Measurements from ENCODE around the gene ZNF282.
"Not testable (repeated sequence)": the region's sequence is repeated elsewhere in the genome, so short reads cannot be mapped to it uniquely, and the experiment has no call there.

ZNF282 gene

DNA sequence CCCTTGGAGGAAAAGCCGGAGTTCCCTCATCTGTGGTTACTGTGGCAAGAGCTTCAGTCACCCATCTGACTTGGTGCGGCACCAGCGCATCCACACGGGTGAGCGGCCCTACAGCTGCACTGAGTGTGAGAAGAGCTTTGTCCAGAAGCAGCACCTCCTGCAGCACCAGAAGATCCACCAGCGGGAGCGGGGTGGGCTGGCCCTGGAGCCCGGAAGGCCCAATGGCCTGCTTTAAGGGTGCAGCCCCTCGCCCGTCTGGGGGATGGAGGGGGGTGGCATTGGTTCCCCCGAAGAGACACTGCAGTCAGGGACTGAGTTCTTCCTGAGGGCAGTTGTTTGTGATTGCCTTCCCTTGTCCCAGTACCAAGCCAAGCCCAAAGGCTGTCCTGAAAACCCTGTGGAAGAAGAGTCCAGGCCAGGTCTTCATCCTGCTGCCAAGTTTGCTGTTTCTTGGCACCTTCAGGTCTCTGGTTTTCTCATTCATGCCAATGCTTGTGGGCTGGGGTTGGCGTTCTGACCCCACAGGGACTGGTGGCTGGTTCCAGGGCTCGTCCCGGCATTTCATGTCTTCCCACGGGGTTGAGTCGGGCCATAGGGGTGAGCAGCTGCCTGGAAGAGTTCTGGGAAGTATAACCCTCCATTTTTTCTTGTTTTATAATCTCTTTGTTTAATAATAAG is 59.0 kb downstream of the ZNF282 start:
- FAIRE-seq = no peak
- no peak for DNase-seq (ENCODE audit: low spot score)

DNA sequence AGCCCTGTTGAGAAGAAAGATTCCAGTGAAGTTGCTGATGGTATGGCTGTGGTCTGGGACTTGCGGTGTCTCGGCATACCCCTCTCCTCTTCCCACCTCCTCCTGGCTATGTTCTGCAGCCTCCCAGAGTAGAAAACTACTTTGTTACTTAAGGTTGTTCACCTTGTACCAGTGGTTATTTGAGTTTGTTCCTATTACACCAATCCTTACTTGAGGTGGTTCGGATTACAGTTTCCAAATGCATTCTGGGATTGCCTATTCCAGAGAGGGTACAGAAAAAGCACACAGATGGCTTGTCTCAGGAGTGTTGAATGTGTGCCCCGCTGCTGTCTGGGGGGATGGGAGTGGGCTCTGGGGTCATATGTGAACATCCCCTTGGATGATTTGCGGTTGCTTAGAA is 59.8 kb downstream of the ZNF282 start:
- no peak for DNase-seq (ENCODE audit: low spot score)
- FAIRE-seq = no peak

DNA sequence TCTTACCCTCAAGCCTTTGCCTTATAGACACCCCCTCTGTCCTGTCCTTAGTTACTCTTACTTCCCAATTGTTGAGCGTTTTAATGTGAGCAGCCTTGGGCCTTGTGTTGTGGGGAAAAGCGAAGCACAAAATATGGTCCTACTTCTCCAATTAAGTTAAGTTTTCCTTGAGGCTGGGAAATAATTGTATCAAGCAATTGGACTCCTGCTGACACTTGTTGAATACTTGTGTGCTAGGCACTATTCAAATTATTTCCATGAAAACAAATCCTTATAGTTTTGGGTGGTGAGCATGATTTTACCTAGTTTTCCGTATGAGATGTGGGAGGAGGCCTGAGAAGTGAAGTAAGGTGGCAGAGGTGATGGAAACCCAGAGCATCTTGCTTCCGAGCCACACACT is 61.2 kb downstream of the ZNF282 start:
- no peak for FAIRE-seq
- no peak for DNase-seq (ENCODE audit: low spot score)

DNA sequence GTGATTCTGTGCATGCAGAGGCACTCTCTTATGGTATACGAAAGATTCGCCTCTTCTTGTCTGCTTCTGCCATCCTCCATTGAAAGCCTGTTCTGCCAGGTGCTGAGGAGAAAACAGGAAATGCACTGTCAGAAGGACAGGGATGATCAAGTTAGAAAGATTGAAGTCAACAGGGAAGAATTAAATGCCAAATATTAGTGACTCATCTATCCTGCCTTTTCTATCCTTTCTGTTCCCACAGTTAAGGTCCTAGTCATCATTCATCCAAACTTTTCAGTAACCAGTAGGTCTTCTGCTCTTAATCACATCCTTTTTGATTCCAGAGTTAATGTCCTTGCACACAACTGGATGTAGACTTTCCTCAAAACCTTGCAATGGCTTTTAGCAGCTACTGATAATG is 61.8 kb downstream of the ZNF282 start:
- FAIRE-seq = no peak
- no peak for DNase-seq (ENCODE audit: low spot score)

DNA sequence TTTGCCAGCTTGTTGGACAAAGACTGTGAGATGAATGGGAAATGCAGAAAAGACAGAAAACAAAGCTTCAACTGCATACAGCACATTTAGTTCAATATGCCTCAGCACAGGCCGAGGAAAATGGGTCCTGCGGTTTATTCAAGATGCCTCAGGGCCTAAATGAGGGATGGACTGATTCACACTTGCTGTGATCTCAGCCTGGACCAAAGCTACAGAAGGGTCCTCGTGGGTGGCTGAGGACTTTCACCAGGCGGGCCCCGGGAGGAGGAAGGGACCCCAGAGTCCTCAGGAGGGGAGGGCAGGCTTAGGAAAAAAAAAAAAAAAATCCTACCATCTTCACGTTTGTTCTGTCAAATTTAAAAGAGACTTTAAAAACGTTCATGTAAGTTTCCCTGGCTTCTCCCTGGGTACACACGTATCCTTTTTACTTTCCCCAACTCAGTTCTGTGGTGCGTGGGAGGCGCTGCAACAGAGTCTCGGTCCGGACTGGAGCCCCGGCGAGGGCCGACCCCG is 66.0 kb downstream of the ZNF282 start:
- FAIRE-seq (no peak), DNase-seq (ENCODE audit: low spot score) (no peak)

DNA sequence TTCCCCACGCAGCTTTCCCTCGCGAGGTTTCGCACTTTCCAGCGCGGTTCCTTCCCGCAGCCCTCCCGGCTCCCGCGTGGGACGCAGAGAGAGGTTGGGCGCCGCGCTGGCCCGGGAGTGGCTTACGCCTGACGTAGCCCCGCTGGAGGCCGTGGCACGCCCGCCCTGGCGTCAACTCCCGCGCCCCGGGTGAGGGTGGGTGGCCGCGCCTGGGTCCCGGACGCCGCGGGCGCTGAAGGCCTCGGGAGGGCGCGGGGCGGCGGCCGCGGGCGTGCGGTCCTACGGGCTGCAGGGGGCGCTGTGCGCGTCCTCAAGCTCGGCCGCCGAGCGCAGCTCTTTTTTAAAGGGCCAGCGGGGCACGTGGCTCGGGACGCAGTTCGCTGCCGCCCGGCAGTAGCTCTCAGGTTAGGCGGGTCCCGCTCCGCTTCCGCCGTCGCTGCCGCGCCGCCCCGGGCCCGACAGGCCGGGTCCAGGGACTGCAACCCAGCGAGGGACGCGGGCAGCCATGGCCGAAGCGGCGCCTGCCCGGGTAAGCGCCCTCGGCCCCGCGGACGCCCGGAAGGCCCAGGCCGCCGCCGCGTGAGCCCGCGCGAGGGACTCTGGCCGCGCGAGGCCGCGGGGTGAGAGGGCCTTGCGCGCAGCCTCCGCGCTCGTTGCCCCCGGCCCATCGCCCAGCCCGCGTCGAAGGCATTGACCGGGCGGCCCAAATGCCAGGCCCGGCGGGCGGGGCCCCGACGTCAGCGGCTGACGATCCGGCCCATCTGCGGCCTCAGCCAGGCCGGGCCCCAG is 66.7 kb downstream of the ZNF282 start, which contains the start of gene ZNF783:
Gene ZNF783 (plus strand): TSS at position 368 of the 789 bp plus-strand sequence. CDS start 138 bp downstream, at position 506.
- FAIRE-seq = no peak
- DNase-seq (ENCODE audit: low spot score) = peak; percentile 69

DNA sequence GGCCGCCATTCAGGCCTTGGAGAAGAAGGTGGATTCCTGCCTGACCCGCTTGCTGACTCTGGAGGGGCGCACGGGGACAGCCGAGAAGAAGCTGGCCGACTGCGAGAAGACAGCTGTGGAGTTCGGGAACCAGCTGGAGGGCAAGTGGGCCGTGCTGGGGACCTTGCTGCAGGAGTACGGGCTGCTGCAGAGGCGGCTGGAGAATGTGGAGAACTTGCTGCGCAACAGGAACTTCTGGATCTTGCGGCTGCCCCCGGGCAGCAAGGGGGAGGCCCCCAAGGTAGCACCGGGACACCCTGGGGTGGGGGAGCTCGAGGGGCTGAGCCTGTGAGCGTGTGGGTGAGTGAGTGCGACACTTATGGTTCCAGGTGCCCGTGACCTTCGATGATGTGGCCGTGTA is 71.1 kb downstream of the ZNF282 start:
- DNase-seq (ENCODE audit: low spot score) (no peak), FAIRE-seq (no peak)

DNA sequence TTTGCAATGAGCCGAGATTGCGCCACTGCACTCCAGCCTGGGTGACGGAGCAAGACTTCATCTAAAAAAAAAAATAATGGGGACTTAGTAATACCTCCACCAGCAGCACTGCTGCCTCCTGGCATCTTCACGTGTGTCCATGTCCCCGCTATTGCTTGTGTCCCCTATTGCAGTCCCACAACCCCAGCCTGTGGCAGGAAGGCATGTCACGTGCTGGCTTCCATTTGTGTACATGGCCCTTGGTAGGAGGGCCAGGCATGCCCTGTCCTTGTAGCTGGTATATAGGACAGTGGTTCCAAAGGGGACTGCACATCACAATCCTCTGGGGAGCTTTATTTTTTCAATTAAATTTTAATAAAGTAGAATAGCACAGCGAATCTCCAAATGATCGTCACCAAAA is 72.4 kb downstream of the ZNF282 start:
- no peak for DNase-seq (ENCODE audit: low spot score)
- FAIRE-seq = no peak

DNA sequence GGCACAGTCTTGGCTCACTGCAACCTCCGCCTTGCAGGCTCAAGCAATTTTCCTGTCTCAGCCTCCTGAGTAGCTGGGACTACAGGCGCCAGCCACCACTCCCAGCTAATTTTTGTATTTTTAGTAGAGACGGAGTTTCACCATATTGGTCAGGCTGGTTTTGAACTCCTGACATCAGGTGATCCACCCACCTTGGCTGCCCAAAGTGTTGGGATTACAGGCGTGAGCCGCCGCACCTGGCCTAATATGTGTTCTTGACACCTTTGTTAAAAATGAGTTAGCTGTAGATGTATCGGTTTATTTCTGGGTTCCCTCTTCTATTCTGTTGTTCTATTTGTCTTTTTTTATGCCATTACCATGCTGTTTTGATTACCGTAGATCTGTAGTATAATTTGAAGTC is 79.1 kb downstream of the ZNF282 start:
- not testable (repeated sequence) for FAIRE-seq; DNase-seq (ENCODE audit: low spot score)
